NCI-H1105 treated with DMSO at 0.1 percent for 48 hours (cell line): ENCODE results near the gene RASEF.

Experiments
- DNase-seq: peaks from one replicate; lab custom pipeline; 2025; lab: John Stamatoyannopoulos, UW

Gene RASEF

DNA sequence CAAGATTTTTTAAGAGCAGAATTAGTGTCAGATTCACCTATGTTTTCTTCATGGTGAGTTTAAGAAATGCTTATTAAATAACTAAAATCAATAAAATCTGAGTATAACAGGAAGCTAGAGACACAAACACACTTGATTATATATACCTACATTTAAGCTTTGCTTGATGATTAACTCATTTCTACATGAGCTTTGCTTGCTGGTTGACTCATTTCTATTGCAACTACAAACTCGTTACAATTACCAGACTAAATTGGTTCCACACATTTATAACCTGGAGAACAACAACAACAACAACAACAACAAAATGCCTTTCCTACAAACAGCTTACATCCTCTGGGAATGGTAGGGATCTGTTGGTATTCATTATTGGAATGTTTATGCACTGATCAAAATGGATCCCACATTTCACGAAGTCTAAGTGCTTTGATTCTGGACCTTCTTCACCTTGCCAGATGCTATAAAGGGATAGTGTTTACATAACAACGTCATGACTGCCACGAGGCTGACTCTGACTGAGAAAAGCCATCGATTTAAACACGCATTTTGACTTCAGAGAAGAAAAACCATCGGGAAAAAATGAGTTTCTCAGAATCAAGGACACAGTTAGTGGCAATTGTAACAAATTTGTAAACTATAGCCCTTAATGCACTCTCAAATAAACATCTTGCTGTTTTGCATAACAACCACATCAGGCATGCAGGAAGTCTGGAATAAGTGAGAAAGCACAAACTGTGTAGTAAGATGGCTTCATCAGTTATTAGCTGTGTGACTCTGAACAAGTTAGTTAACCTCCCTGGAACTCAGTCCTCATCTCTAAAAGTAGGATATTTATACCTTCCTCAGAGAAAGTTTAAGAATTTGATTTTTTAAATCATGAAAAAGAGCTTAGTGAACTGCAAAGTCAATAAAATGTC is 49.8 kb downstream of the RASEF start:
- DNase-seq = no peak

DNA sequence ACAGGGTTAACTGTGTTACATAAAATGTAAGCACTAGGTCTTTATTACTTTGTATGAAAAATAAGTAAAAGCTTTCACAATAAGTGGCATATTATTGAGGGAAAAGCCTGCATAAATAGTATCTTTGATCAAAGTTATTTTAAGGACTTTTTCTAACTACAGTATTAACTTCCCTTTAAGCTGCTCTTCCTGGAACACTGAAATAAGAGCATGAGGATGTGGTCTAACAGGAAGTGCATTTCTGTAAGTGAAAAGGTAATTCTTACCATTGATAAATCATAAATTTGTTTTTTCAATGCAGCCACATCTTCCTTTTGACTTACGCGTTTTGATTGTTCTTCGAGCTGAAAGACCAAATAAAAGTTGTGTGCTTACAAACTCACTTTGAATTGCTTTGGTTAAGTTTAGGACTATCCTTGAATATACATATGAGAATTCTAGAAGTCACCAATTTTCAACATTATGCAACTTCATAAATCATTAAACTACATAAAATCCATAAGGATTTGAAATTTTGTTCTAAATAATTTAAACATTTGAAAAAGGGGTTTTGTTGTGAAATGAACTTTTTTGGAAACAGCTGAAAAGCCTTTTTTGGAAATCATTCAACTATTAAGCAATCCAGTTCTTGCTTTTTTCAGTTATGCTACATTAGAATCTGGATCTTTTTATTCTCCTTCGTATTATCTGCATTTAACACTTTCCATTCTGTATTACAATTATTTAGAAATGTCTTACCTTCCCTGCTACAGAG is 50.6 kb downstream of the RASEF start:
- DNase-seq = no peak

- no peak for DNase-seq
These were observed 51.3 kb downstream of the RASEF start for GRCh38 chr9:83011611-83012010.

- no peak for DNase-seq
These were observed 55.2 kb downstream of the RASEF start for GRCh38 chr9:83007521-83008300.

GRCh38 chr9:83006378-83006777 is 56.6 kb downstream of the RASEF start:
- no peak for DNase-seq

DNA sequence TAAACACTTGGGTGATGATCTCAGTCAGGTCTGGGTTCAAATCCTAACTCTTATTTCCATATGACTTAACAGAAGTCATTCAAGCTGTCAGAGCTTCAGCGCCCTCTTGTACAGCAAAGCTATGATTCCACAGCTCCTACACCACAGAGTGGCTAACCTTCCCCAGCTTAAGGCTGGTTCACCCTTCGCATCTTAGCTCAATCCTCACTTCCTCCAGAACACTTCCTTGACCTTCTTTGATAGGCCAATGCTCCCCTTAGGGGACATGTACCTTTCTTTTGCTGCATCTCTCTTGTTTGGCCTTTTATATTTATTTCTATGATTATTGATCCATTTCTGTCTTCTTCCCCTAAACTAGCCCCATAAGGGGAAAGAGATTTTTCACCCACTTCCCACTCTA is 57.0 kb downstream of the RASEF start:
- DNase-seq = no peak

DNA sequence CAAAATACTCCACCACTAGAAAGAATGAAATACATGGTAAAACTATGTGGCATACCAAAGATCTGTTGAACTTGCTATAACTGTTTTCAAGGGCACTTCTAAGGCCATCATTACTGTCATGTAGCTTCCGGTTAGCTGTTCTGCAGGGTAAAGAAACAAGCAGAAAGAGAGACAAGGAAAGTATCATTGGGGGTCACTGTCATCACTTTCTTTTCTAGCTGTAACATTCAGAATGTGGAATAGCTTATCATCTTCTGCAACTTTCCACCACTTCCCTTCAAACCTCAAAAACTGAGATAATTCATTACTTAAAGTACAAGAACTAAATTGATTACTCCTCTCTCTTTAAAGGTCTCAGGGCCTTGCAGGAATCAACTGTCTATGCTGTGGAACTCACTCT is 57.6 kb downstream of the RASEF start:
- no peak for DNase-seq

- no peak for DNase-seq
These were observed 60.6 kb downstream of the RASEF start for GRCh38 chr9:83002329-83002728.

DNA sequence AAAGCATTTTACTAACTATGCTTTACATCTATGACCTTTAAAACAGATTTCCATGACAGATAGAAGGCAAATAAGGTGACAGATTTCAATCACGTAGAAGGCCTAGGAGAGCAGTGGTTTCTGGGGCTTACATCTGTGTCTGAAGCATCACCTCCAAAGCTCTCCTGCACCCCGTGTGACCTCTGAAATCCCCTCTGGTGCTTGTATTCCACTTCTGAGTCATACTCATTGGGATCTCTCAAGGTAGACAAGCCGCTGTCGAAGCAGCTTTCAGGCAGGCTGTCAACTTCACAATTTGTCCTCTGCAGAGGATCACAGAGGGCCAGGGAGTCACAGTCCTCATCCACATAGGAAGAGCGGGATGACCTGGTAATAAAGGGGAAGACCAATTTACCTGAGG is 62.2 kb downstream of the RASEF start:
- DNase-seq = no peak

- DNase-seq = no peak
These were observed 64.5 kb downstream of the RASEF start for GRCh38 chr9:82998409-82998808.

- no peak for DNase-seq
These were observed 65.3 kb downstream of the RASEF start for GRCh38 chr9:82997476-82998140.

- DNase-seq = no peak
These were observed 66.0 kb downstream of the RASEF start for GRCh38 chr9:82996941-82997340.

DNA sequence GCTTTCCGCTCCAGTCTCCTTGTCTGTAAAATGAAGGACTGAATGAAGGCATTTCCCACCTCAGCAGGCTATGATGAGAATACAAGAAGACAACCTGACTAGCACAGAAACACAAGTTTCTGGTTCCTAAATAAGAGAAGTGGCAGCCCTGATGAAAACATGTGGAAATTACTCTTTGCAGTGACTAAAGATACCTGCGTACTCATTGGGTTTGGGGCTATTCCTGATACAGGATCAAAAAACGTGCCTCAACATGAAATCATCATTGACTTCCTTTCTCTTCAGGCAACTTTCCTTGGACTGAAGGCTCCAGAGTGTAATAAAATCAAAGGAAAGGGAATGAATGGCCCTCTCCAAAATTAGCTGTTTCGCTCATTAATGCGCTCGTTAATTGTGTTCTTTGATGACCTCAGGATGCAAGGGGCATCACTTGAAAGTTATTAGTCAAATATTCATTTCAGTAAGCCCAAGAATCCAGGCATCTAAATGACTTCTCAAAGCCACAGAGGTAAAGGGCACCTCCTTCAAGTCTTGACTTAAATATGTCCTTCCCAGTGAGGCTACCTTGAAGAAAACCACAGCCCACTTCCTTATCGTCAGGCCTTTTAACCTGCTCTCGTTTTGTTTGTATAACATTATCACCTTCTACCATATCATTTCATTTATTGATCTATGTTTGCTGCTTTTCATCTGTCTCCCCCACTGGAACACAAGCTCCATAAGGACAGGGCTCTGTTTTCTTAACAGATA is 68.9 kb downstream of the RASEF start:
- DNase-seq = no peak

DNA sequence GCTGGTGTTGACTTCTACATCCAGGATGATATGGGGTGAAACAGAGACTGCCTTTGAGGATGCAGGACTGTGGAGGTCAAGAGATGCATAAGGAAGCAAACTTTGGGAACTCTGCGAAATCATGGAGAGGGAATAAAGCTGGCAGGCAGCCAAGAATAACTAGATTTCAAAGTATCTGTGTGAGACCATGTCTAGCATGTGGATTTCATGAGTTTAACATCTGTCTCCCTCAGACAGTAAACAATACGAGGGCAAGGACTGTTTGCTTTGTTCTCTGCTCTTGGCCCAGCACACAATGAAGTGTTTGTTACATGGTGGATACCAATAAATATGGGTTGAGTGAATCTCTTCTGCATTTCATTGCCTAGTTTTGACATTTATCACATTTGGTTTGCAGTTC is 71.3 kb downstream of the RASEF start:
- peak; percentile 45 for DNase-seq

DNA sequence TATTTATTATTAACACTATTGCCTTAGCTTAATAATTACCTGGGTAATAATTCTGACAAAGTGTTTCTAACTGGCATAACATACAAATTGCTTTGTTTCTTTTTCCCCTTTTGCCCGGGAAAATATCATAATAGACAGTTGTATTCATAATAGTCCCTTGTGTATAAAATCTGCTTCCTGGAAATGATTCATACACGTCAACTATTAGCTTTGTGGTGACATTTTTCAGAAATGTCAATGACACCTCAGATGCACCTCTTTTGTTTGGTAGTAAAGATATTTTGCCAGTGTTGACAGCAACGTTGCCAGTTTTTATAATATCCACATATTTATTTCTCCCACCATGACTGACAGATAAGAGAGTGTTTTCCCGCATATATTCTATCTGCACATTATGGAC is 73.0 kb downstream of the RASEF start:
- no peak for DNase-seq

DNA sequence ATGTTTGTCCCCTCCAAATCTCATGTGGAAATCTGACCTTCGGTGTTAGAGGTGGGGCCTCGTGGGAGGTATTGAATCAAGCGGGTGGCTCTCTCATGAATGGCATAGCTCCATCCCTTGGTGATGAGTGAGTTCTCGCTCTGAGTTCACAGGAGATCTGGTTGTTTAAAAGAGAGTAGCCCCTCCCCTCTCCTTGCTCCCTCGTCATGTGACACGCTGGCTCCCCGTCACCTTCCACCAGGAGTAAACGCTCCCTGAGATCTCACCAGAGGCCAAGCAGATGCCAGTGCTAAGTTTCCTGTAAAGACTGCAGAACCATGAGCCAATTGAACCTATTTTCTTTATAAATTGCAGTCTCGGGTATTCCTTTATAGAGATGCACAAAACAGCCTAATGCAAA is 74.5 kb downstream of the RASEF start:
- no peak for DNase-seq

DNA sequence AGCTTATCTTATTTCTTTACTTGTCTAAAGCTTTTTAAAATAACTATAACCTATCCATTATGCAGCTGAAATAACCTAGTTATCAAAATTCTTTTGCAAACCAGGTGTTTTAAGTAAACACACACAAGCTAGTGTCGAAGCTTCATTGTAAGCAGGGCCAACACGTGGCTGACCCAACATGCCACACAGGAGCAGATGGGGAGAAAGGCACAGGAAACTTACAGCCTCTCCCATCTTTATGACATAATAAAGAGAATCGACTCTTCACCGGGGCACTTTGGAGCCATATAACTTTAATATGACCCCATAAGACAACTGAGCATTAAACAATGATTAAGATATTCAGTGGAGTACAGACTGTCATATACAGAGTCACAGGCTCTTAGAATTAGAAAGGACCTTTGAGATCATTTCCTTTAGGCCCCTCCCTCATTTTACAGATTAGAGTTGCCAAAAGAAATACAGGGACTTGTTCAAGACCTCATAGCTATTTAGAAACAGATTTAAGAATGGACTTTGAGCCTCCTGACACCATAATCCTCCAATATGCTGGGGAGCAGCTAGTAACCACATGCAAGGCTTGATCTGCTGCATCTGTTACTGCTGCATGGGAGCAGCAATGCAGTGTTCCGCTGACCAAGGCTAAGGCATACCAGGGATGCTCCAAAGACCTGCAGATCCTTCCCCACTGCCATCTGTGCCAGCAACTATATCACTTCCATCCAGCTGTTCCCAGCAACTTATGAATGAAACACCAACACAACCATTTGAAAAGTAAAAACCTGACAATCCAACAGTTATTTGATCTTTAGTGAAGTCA is 75.4 kb downstream of the RASEF start:
- DNase-seq = no peak

DNA sequence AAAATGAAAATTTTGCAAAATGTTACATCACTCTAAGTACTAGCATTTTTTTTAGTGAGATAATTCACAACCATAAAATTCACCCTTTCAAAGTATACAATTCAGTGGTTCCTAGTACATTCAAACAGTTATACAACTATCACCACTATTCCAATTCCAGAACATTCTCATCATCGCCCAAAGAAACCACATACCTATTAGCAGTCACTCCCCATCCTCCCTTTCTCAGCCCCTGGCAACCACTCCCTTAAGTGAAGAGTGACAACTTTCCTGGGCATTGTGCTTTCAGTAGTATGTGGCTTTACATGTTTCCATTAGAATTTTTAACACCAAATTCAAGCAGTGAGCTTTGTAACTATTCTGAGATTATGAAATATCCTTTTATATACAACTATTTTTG is 81.4 kb downstream of the RASEF start:
- no peak for DNase-seq

DNA sequence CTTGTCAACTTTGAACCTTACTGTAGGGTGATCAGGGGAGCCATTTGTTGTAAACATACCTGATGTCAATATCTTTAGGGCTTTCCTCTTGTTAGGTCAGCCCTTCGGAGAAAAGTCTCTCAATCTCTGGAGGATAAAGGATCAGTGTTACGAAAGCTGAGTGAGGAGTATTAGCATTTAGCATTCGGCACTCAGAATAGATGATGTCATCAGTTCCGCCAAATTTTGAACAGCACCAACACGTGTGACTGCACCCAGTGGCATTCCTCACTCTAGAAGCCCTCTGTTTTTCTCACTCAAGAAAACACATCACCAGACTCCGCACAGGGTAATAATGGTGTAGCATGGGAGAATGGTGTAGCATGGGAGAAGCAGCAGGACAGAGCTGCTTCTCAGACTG is 87.8 kb downstream of the RASEF start:
- DNase-seq = no peak

GRCh38 chr9:82972446-82972845 is 90.5 kb downstream of the RASEF start:
- DNase-seq = no peak
